Measurements from ENCODE around the gene DCST1.

DNA sequence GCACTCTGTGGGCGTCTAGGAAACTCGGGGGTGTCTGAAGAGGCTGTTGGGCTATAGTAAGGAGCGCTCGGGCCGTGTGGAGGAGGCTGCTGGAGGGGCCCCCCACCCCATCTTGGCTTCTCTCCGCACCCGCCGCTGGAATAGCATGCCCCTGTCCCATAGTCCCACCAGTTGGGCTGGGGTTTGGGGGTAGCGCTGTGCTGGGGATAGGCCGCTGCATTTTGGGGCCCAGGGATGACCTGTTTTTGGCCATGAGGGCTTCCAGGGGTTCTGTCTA, 45.5 kb downstream of the DCST1 start:
- no peak for TF ChIP-seq TAF1 (IDR thresholded peaks at IDR 0.05; ENCODE audit: low read depth)
- no peak for TF ChIP-seq REST (IDR thresholded peaks at IDR 0.05; ENCODE audit: low read depth)
- no peak for TF ChIP-seq EP300 (IDR thresholded peaks at IDR 0.05; ENCODE audit: borderline replicate concordance)
- no peak for TF ChIP-seq MAX (IDR thresholded peaks at IDR 0.05)
- TF ChIP-seq RAD21 (IDR thresholded peaks at IDR 0.05; ENCODE audit: low read depth), result no peak
- TF ChIP-seq USF1 (IDR thresholded peaks at IDR 0.05), result no peak
- TF ChIP-seq YY1 (IDR thresholded peaks at IDR 0.05; ENCODE audit: low read depth), result no peak
- no peak for TF ChIP-seq FOXM1 (IDR thresholded peaks at IDR 0.05; ENCODE audit: borderline replicate concordance, low read depth)
- TF ChIP-seq EGR1 (IDR thresholded peaks at IDR 0.05), result no peak
- TF ChIP-seq TCF12 (IDR thresholded peaks at IDR 0.05; ENCODE audit: low read depth), result no peak

All from Ishikawa (cell line).